Tibial nerve (tissue), 4 donors: ENCODE measurements around the gene RNF187. TPM values are rescaled to one million over a fixed set of nuclear protein-coding genes. Genes with fewer than 3 reads are reported as not detected.
A peak's percentile ranks its signal among the peaks of the same experiment; 100 is the strongest.

Experiments used
- DNase-seq, 2 donors: peaks; one replicate each; pipeline ENCODE4 v3.0.0-alpha.2; 2019; ENCODE audit warnings: low spot score in 2 of 2
- H3K27ac ChIP-seq, 4 donors: fragments of 200-600 bp; sonication (generic) in 3 of 4; one replicate each; pipeline ENCODE4 v1.5.1; 2017 to 2019; ENCODE audit warnings: mild to moderate bottlenecking in 1 of 4
- H3K27me3 ChIP-seq, 2 donors: fragments of 200-600 bp; sonication (generic) in 1 of 2; one replicate each; pipeline versions ENCODE4 v1.5.1 to v1.6.0; 2017 to 2019
- H3K36me3 ChIP-seq, 3 donors: fragments of 200-600 bp; sonication (generic); one replicate each; pipeline ENCODE4 v1.5.1; 2018 to 2019
- H3K4me1 ChIP-seq, 4 donors: fragments of 200-600 bp; sonication (generic) in 3 of 4; one replicate each; pipeline ENCODE4 v1.5.1; 2017 to 2019
- H3K4me3 ChIP-seq, 4 donors: fragments of 200-600 bp; sonication (generic) in 3 of 4; one replicate each; pipeline ENCODE4 v1.5.1; 2017 to 2019; ENCODE audit warnings: mild to moderate bottlenecking in 1 of 4, moderate library complexity in 1 of 4
- H3K9me3 ChIP-seq, 4 donors: fragments of 200-600 bp; sonication (generic) in 3 of 4; one replicate each; pipeline ENCODE4 v1.5.1; 2017 to 2019
- EP300 ChIP-seq, 2 donors: sonication (generic); formaldehyde crosslinking; IDR thresholded peaks; one replicate each; pipeline ENCODE4 v1.6.1; 2017; ENCODE audit warnings: antibody characterized with exemption in 2 of 2, mild to moderate bottlenecking in 1 of 2
- POLR2A ChIP-seq, 2 donors: fragments of 450-650 bp; IDR thresholded peaks; one replicate each; pipeline ENCODE4 v1.6.1; 2017; ENCODE audit warnings: antibody characterized with exemption in 2 of 2, mild to moderate bottlenecking in 2 of 2, moderate library complexity in 2 of 2
- WGBS, 2 donors: methylation state at CpG; one replicate each; pipeline ENCODE4 v1.1.5; 2018; 5-methylcytosine and 5-hydroxymethylcytosine counted together
- total RNA-seq, 4 donors: library from RNA; depleted of rRNA; stranded (reverse); fragments of >200 nt; gene quantifications; one replicate each; pipeline ENCODE4 v1.1.0, GENCODE V29; 2016
- TF ChIP-seq, protein P1 (sequence below), 5 experiments: fragments of 200-600 bp in 3 of 5; fragments of 450-650 bp in 2 of 5; sonication (generic) in 3 of 5; IDR thresholded peaks; one replicate each; pipeline ENCODE4 v1.5.1; 2016 to 2019; ENCODE audit warnings: antibody characterized with exemption in 5 of 5, mild to moderate bottlenecking in 3 of 5, moderate library complexity in 2 of 5

Gene RNF187
- total RNA-seq, 4 donors from 2014 or later, result 38.1 to 89.0 (median 56.9) TPM

DNA sequence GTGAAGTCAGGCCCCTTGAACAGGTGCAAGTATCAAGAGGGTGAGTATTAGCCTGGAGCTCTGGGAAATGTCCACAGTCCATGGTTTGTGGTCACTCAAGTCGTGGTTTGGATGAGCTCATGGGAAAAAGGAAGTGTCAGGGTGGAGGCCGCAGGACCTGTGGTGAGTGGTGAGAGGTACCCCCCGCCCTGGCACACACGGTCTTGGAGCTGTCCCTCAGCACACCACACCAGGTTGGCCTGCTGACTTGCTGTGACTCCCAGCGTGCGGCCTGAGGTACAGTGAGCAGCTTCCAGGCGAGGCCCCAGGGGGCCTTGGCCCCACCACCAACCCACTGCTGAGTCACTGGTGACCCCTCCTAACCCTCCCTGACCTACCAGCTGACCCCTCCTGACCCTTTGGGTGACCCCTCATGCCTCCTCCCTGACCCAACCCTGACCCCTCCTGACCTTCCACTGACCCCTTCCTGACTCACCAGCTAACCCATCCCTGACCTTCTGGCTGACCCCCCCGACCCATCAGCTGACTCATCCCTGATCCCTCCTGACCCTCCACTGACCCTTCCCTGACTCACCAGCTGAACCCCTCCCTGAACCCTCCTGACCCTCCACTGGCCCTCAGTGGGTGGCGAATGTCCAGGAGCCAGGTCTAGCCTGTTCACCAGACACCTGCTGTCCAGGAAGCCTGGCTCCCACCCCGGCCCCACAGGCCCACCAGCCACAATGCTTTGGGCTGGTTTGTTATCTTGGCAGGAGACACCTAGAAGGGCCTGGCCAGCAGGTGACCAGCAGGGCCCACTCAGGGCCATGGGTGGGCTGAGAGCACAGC is 34.8 kb upstream of the RNF187 start:
- Histone ChIP-seq H3K36me3 (no peaks in the 10 kb centered on the region), H3K27ac (no peak overlapping the region), H3K4me3 (no peak overlapping the region), H3K9me3 (no peaks in the 10 kb centered on the region), H3K4me1 (peaks cover 0 to 19% (median 5%) of the 10 kb centered on the region in 4 donors), H3K27me3 (peaks cover 0 to 7% of the 10 kb centered on the region in 2 donors)
- DNase-seq, result no peak
- TF ChIP-seq, protein P1, sequence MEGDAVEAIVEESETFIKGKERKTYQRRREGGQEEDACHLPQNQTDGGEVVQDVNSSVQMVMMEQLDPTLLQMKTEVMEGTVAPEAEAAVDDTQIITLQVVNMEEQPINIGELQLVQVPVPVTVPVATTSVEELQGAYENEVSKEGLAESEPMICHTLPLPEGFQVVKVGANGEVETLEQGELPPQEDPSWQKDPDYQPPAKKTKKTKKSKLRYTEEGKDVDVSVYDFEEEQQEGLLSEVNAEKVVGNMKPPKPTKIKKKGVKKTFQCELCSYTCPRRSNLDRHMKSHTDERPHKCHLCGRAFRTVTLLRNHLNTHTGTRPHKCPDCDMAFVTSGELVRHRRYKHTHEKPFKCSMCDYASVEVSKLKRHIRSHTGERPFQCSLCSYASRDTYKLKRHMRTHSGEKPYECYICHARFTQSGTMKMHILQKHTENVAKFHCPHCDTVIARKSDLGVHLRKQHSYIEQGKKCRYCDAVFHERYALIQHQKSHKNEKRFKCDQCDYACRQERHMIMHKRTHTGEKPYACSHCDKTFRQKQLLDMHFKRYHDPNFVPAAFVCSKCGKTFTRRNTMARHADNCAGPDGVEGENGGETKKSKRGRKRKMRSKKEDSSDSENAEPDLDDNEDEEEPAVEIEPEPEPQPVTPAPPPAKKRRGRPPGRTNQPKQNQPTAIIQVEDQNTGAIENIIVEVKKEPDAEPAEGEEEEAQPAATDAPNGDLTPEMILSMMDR (IDR thresholded peaks at IDR 0.05), result no peak
- no peak for TF ChIP-seq POLR2A (IDR thresholded peaks at IDR 0.05)
- TF ChIP-seq EP300 (IDR thresholded peaks at IDR 0.05), result no peak
- 71 to 74% methylated on average over 9 to 10 of the region's 10 CpGs for WGBS, 2 donors

DNA sequence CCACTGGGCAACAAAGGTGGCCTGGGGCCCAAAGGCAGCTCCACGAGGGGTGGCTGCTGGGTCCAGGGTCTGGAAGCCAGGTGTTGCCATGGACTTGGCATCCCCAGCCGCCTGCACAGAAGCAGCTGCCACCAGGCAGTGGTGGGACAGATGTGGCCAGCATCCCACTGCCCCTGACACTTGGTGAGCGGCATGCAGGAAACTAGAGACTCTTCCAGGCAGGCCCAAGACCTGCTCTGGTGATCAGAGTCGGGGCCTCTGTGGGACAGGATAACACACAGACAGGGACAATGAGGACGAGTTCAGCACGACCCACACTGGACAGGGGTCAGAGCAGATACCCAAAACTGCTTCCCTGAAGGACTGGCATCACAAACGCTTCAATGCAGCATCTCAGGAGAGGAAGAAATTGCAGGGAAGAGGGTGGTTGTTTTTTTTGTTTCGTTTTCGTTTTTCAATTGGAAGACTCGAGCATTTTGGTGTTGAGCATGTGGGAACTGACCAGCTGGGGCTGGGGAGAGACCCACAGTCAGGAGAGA is 34.1 kb upstream of the RNF187 start:
- DNase-seq, result no peak
- no peaks in the 10 kb centered on the region for H3K36me3 ChIP-seq
- peaks cover 0 to 2% of the 10 kb centered on the region in 2 donors for H3K27me3 ChIP-seq
- 83% methylated on average over 10 of the region's 10 CpGs for WGBS, 2 donors
- no peak overlapping the region for H3K27ac ChIP-seq
- peaks cover 0 to 19% (median 5%) of the 10 kb centered on the region in 4 donors for H3K4me1 ChIP-seq
- no peaks in the 10 kb centered on the region for H3K9me3 ChIP-seq
- TF ChIP-seq EP300 (IDR thresholded peaks at IDR 0.05) (no peak), POLR2A (IDR thresholded peaks at IDR 0.05) (no peak)
- TF ChIP-seq, protein P1 (IDR thresholded peaks at IDR 0.05), result no peak
- no peak overlapping the region for H3K4me3 ChIP-seq

DNA sequence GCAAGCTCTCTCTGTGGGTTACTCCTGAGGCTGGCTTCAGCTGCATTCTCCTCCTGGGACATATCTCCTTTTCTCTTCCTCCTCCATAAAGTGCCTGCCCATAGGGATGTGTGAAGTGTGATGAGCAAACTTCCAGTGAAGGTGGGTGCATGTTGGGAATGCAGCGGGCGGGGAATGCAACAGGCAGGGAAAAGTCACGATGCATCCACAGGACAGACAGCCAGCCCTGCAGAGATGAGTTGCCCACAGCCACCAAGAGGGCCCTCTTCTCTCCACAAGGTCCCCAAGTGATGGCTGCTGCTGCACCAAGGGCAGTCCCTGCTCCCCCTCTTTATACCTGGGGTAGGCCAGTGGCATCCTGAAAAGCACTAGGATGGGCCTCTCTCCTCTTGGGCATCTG is 33.6 kb upstream of the RNF187 start:
- Histone ChIP-seq H3K27ac (no peak overlapping the region), H3K36me3 (no peaks in the 10 kb centered on the region), H3K9me3 (no peaks in the 10 kb centered on the region), H3K27me3 (no peaks in the 10 kb centered on the region), H3K4me1 (peaks cover 0 to 19% (median 6%) of the 10 kb centered on the region in 4 donors), H3K4me3 (no peak overlapping the region)
- no peak for DNase-seq
- 92 to 95% methylated on average over 3 of the region's 3 CpGs for WGBS, 2 donors
- TF ChIP-seq, protein P1 (IDR thresholded peaks at IDR 0.05), result no peak
- no peak for TF ChIP-seq EP300 (IDR thresholded peaks at IDR 0.05)
- no peak for TF ChIP-seq POLR2A (IDR thresholded peaks at IDR 0.05)

DNA sequence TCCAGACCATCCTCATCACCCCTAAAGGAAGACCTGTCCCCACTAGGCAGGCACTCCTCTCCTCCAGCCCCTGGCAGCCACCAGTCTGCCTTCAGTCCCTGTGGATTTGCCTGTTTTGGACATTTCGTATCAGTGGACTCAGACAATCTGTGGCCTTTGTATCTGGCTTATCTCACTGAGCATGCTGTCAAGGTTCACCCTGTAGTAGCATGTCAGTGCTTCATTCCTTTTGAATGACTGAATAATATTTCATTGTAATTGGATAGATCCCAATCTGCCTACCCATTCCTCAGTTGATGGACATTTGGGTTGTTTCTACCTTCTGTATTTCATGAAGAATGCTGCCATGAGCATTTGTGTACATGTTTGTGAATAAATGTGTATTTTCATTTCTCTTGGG is 32.9 kb upstream of the RNF187 start:
- 82 to 86% methylated on average over 1 of the region's 1 CpG for WGBS, 2 donors
- Histone ChIP-seq H3K4me1 (peaks cover 0 to 23% (median 12%) of the 10 kb centered on the region in 4 donors), H3K27me3 (no peaks in the 10 kb centered on the region), H3K27ac (no peak overlapping the region), H3K4me3 (no peak overlapping the region), H3K9me3 (no peaks in the 10 kb centered on the region), H3K36me3 (no peaks in the 10 kb centered on the region)
- TF ChIP-seq, protein P1 (IDR thresholded peaks at IDR 0.05), result no peak
- no peak for TF ChIP-seq POLR2A (IDR thresholded peaks at IDR 0.05)
- no peak for TF ChIP-seq EP300 (IDR thresholded peaks at IDR 0.05)
- no peak for DNase-seq

DNA sequence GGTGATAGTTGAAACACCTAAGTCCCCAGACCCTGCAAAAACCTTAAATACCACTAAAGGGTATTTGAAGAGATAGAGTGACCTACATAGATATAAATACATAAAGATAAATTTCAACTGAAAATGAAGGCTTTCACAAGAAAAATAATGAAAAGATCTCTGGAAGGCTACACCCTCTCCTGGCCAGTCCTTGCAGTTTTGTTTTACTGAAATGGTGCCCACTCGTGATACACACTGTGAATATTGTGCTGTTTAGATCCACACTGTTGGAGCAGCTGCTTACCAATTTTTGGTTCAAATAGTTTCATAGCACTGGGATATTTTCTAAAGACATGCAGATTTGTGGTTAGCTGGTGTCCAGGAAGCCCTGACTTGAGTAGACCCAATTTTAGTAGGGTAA is 31.5 kb upstream of the RNF187 start:
- no peaks in the 10 kb centered on the region for H3K9me3 ChIP-seq
- H3K4me3 ChIP-seq, result no peak overlapping the region
- no peaks in the 10 kb centered on the region for H3K36me3 ChIP-seq
- DNase-seq, result no peak
- no peak overlapping the region for H3K27ac ChIP-seq
- peaks cover 0 to 9% of the 10 kb centered on the region in 2 donors for H3K27me3 ChIP-seq
- TF ChIP-seq POLR2A (IDR thresholded peaks at IDR 0.05), result no peak
- TF ChIP-seq, protein P1 (IDR thresholded peaks at IDR 0.05), result peak in 1 of 5 experiments; percentile 10
- H3K4me1 ChIP-seq, result peaks cover 0 to 29% (median 16%) of the 10 kb centered on the region in 4 donors
- WGBS, 2 donors, result 15 to 24% methylated on average over 1 of the region's 1 CpG
